ENCODE data around the gene CD37.

The CD37 gene

DNA sequence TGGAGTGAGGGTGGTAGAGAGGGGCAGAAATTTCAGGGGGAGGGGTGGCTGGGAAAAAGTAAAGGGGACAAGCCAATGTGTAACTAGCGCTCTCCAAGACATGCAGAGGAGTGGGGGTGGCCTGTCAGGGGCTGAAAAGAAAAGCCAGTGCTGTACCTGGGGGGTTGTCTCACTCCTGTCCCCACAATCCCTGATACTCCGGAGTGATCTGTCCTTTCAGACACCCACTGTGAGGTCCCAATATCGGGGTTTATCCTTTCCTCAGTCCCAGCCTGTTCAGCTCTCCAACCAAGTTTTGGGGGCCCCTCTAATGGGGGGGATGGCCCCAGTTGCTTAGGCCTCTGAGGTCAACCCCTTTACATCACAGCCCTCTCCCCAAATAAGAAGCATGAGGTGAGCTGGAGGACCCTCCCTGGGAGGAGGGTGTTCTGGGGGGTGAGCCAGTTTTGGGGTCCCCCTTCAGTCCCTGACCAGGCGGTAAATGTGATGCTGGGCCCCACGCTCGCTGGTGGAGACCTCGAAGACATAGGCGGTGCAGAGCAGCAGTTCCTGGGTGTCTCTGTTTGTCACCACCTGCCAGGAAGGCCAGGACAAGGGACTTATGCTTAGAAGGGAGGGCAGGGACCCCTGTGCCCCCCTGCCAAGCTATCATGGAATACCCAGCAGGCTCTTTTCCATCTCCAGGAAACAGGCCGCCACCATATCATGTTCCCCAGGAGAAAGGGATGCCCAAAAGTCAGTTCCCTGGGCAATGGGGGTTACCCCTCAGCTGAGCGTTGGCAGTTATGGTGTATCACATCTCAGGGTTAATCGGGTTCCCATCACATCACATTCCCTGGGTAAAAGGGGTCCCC, 5.9 kb downstream of the CD37 start:
- in situ Hi-C loops (cut with HindIII; ENCODE audit: low sequenced_read_pairs) = no loop called here
- no peak for DNase-seq (ENCODE audit: low read depth)
- H3K4me3 ChIP-seq (ENCODE audit: low read depth, low read length) = no peak overlapping the region
- TF ChIP-seq, protein P1, sequence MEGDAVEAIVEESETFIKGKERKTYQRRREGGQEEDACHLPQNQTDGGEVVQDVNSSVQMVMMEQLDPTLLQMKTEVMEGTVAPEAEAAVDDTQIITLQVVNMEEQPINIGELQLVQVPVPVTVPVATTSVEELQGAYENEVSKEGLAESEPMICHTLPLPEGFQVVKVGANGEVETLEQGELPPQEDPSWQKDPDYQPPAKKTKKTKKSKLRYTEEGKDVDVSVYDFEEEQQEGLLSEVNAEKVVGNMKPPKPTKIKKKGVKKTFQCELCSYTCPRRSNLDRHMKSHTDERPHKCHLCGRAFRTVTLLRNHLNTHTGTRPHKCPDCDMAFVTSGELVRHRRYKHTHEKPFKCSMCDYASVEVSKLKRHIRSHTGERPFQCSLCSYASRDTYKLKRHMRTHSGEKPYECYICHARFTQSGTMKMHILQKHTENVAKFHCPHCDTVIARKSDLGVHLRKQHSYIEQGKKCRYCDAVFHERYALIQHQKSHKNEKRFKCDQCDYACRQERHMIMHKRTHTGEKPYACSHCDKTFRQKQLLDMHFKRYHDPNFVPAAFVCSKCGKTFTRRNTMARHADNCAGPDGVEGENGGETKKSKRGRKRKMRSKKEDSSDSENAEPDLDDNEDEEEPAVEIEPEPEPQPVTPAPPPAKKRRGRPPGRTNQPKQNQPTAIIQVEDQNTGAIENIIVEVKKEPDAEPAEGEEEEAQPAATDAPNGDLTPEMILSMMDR (IDR thresholded peaks at IDR 0.05; ENCODE audit: low read depth, low read length, missing control alignments) = no peak

DNA sequence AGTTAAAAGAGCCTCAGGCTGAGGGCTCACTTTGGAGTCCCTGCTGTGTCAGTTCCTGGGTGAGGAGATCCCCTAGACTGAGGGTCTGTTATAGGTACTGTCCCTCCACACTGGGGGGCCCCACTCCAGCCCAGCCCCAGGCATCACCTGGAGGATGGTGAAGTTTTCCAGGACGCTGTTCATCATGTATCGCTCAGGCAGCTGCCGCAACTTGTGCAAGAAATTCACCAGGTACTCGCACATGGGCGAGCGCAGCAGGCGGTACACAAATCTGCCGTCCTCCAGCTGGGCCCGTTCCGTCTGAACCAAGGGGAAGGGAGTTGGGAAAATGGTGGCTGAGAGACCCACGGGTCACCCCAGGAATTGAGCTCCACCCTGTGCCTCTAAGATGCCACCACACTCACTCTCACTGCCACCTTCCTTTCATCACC, 7.1 kb downstream of the CD37 start:
- DNase-seq (ENCODE audit: low read depth) = no peak
- TF ChIP-seq, protein P1 (IDR thresholded peaks at IDR 0.05; ENCODE audit: low read depth, low read length, missing control alignments) = no peak
- in situ Hi-C loops (cut with HindIII; ENCODE audit: low sequenced_read_pairs) = no loop called here
- H3K4me3 ChIP-seq (ENCODE audit: low read depth, low read length) = no peak overlapping the region

GRCh38 chr19:49343123-49343522, 7.9 kb downstream of the CD37 start:
- in situ Hi-C loops (cut with HindIII; ENCODE audit: low sequenced_read_pairs) = no loop called here
- no peak for DNase-seq (ENCODE audit: low read depth)
- TF ChIP-seq, protein P1 (IDR thresholded peaks at IDR 0.05; ENCODE audit: low read depth, low read length, missing control alignments) = no peak
- no peak overlapping the region for H3K4me3 ChIP-seq (ENCODE audit: low read depth, low read length)

- in situ Hi-C loops (cut with HindIII; ENCODE audit: low sequenced_read_pairs) = no loop called here
Measured at GRCh38 chr19:49344505-49345423, 9.6 kb downstream of the CD37 start.

DNA sequence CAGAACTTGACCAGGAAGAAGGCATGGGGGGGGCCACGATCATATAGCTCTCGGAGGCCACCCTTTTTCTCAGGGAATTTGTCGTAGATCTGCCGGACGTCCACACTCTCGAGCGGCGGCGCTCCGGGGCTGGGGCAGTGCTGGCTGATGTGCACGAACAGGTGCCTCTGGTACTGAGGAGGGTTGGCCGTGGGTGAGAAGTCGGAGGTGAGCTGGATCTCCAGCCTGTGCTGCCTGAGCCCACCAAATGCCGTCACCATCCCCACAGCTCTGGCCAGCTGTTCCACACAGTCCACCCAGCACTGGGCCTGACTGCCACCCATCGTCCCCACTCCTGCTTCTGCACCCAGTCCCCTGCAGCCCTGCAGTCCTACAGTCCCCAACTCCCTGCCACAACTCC, 12.0 kb downstream of the CD37 start:
- TF ChIP-seq, protein P1 (IDR thresholded peaks at IDR 0.05; ENCODE audit: low read depth, low read length, missing control alignments) = no peak
- no peak for DNase-seq (ENCODE audit: low read depth)
- no peak overlapping the region for H3K4me3 ChIP-seq (ENCODE audit: low read depth, low read length)
- in situ Hi-C loops (cut with HindIII; ENCODE audit: low sequenced_read_pairs) = no loop called here

More at GRCh38 chr19:49344505-49345423, 9.6 kb downstream of the CD37 start:
- H3K4me3 ChIP-seq (ENCODE audit: low read depth, low read length) = no peak overlapping the region
- TF ChIP-seq, protein P1 (IDR thresholded peaks at IDR 0.05; ENCODE audit: low read depth, low read length, missing control alignments) = no peak
- DNase-seq (ENCODE audit: low read depth) = no peak

GRCh38 chr19:49347835-49348234, 12.6 kb downstream of the CD37 start:
- DNase-seq (ENCODE audit: low read depth) = peak; percentile 41

More at GRCh38 chr19:49347835-49348234, 12.6 kb downstream of the CD37 start:
- TF ChIP-seq, protein P1 (IDR thresholded peaks at IDR 0.05; ENCODE audit: low read depth, low read length, missing control alignments) = peak; percentile 18
- H3K4me3 ChIP-seq (ENCODE audit: low read depth, low read length) = no peak overlapping the region
- in situ Hi-C loops (cut with HindIII; ENCODE audit: low sequenced_read_pairs) = no loop called here

Data from astrocyte of the cerebellum (primary cell).